Memory B cell (primary cell): Measurements from ENCODE around the gene SEL1L2.

Source experiments
- ATAC-seq: fragments of 150-1000 bp; cut with Tn5 transposase; 2 replicates; pipeline ENCODE4 v1.10.0; 2021; ENCODE audit warnings: low read depth, mild to moderate bottlenecking, moderate library complexity
- DNase-seq, 2 donors: peaks; one replicate each; pipeline ENCODE4 v3.0.0; 2022; ENCODE audit warnings: low spot score in 2 of 2
- H3K27ac Mint-ChIP-seq: one replicate; pipeline ENCODE4 v1.8.0; 2022; ENCODE audit warnings: mild to moderate bottlenecking, moderate library complexity, mixed read lengths
- H3K27me3 Mint-ChIP-seq: one replicate; pipeline ENCODE4 v1.8.0; 2022; ENCODE audit warnings: mixed read lengths
- H3K36me3 Mint-ChIP-seq: one replicate; pipeline ENCODE4 v1.8.0; 2022; ENCODE audit warnings: mild to moderate bottlenecking, mixed read lengths
- H3K4me1 Mint-ChIP-seq: one replicate; pipeline ENCODE4 v1.8.0; 2022; ENCODE audit warnings: mixed read lengths
- H3K4me3 Mint-ChIP-seq: one replicate; pipeline ENCODE4 v1.8.0; 2022; ENCODE audit warnings: mild to moderate bottlenecking, moderate library complexity, mixed read lengths
- H3K9me3 Mint-ChIP-seq: one replicate; pipeline ENCODE4 v1.8.0; 2022; ENCODE audit warnings: mixed read lengths

The SEL1L2 gene

DNA sequence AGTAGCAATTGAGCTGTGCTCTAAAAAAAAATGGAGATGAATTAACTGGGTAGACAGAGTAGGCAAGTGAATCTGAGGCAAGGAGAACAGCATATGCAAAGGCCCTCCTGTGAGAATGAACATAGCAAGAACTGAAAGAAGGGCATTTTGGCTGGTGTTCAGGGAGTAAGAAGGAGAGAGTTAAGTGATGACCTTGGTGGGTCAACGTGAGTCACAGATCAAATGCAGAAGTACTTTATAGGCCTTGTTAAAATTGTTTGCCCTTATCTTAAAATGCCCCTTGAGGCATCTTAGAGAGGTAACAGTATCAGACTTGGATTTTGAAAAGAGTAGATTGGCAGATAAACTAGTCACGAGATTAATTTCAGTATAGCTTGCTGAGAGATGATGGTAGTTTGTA lies 181.0 kb downstream of the SEL1L2 start:
- Mint-ChIP-seq H3K36me3 (peaks cover 15% of the 10 kb centered on the region), H3K4me1 (no peaks in the 10 kb centered on the region), H3K27me3 (no peaks in the 10 kb centered on the region), H3K9me3 (no peaks in the 10 kb centered on the region), H3K4me3 (no peak overlapping the region), H3K27ac (no peak overlapping the region)
- ATAC-seq (no peak), DNase-seq (no peak)

DNA sequence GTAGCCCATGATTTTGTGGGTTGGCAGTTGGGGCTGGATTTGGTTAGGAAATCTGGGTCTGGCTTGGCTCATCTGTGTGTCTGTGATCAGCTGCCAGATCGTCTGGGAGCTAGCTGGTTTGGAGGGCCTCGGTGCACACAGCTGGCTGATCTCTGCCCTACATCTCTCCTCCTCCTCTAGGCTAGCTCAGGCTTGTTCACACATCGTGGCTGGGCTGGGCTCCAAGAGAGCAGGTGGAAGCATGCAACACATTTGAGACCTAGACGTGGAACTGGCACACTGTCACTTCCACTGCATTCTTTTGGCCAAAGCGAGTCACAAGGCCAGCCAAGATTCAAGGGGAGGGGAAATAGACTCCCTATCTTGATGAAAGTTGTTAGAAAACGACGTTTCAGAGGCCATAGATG lies 189.7 kb downstream of the SEL1L2 start:
- DNase-seq, result no peak
- H3K4me3 Mint-ChIP-seq, result no peak overlapping the region
- no peak overlapping the region for H3K27ac Mint-ChIP-seq
- peaks cover 25% of the 10 kb centered on the region for H3K36me3 Mint-ChIP-seq
- no peak for ATAC-seq
- H3K27me3 Mint-ChIP-seq, result no peaks in the 10 kb centered on the region
- H3K9me3 Mint-ChIP-seq, result no peaks in the 10 kb centered on the region
- no peaks in the 10 kb centered on the region for H3K4me1 Mint-ChIP-seq

DNA sequence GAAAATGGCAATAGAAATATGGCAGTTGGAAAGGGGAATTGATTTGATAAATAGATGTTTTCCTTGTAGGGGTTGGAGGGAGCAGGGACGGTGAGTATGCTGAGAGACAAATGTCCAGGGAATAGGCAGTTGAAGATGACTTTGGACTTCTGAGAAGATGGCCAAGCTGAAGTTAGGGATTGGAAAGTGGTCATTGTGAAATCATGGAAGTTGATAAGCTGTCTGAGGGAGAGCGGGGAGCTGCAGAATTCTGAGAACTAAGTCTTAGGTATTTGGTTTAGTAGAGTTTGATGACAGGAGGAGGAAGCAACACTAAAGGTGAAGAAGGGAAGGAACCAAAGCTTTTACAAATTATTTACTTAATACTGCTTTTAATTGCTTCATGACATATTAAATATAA lies 190.4 kb downstream of the SEL1L2 start:
- Mint-ChIP-seq H3K27me3 (no peaks in the 10 kb centered on the region), H3K4me1 (no peaks in the 10 kb centered on the region), H3K4me3 (no peak overlapping the region), H3K27ac (no peak overlapping the region), H3K9me3 (no peaks in the 10 kb centered on the region), H3K36me3 (peaks cover 25% of the 10 kb centered on the region)
- no peak for DNase-seq
- ATAC-seq, result no peak
